Endothelial cell of umbilical vein (primary cell): ENCODE results near the gene MRFAP1.

Source experiments
- CTCF ChIP-seq, 2 donors: IDR thresholded peaks; 1 replicate in 1 of 2; 2 replicates in 1 of 2; pipeline ENCODE4 v1.5.1; 2011; ENCODE audit warnings: low read length in 2 of 2, mild to moderate bottlenecking in 2 of 2, moderate library complexity in 2 of 2, control low read depth in 1 of 2, inconsistent platforms in 1 of 2, low read depth in 1 of 2; ENCODE audit not compliant: insufficient read depth in 1 of 2; ENCODE audit errors: extremely low read depth in 1 of 2
- MYC ChIP-seq: IDR thresholded peaks from one replicate; pipeline ENCODE4 v1.6.1; 2011; ENCODE audit warnings: mild to moderate bottlenecking, low read depth, low read length
- POLR2A ChIP-seq: IDR thresholded peaks from 2 replicates; pipeline ENCODE4 v1.6.1; 2012; ENCODE audit warnings: low read depth, mild to moderate bottlenecking, control low read depth, low read length

- TF ChIP-seq CTCF (IDR thresholded peaks at IDR 0.05; ENCODE audit: extremely low read depth in 1 of 2, insufficient read depth in 1 of 2, low read depth in 1 of 2, low read length in 2 of 2) (no peak), MYC (no peak), POLR2A (no peak)
Observed at GRCh38 chr4:6605605-6606004, 34.9 kb upstream of the MRFAP1 start.
